GM21447 (cell line): Measurements from ENCODE around the gene SPSB2.
A peak's percentile ranks its signal among the peaks of the same experiment; 100 is the strongest.

Source experiments
- ATAC-seq: cut with Tn5 transposase; IDR thresholded peaks from one replicate; pipeline ENCODE4 v1.9.1; 2021; ENCODE audit not compliant: unreplicated experiment

Gene SPSB2

DNA sequence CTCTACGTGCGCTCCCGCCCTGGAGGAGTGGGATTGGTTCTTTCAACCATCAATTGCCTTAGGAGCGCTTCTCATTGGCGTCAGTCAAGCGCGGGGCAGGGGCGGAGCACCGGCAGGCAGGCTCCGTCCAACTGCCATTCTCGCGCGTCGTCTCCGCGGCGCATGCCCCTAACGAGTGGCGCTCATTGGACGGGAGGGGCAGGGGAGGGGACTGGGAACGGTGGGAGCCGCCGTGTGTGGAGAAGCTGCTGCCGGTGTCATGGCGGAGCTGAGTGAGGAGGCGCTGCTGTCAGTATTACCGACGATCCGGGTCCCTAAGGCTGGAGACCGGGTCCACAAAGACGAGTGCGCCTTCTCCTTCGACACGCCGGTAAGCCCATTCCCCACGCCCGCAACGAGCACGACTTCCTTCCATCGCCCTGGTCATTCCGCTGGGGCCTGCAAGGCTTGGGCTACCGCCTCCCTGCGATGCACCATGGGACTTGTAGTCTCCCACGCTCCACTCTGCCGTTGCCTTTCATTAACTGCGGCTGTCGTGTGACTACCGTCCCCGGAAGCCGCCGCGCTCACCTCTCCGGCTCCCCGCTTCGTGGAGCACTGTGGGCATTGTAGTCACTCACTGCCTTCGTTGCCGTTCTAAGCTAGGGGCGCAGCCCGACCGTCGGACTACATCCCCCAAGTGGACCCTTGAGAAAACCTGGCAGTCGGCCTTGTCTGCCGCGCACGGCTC lies 21.0 kb downstream of the SPSB2 start, which contains the start of gene USP5:
Gene USP5, plus strand, starts transcription at position 230 of the 730 bp plus-strand sequence. Its CDS starts 30 bp downstream, at position 260.
- ATAC-seq, result peak; percentile 71

DNA sequence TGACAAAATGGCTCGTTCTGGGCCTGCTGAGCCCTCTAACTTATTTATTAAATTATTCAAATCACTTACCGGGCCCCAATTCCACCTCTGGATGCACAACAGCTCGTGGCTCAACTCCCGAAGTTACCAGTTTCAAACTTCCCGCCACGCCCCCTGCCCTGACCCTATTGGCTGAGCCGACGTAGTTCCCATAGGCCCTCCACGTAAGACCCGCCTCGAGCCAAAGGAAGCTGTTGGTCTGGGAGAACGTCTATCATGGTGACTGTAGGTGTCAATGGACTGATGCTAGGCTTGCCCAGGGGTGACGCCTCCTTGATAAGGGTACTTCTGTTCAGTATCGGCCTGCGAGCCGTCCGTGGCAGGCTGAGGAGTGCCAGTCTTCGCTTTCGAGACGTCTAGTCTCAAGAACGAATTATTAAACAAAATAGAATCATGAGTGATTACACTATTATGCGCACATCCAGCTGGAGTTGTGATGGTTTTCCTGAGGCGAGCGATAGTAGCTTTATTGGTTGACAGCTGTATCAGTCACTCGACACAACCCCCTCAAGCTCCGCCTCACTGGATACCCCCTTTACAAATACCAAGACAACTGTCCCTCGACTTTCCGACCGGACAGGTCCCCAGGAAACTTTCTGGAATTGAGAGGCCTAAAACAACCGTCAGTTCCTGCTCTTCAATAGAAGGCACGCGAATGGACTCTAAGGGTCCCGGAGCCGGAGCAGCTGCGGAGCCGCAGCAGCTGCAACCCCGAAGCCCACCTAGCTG lies 21.8 kb downstream of the SPSB2 start, which contains the start of gene CDCA3:
Gene CDCA3, minus strand, starts transcription at position 134 of the 768 bp plus-strand sequence. CDS start 334 bp downstream, outside the sequence.
- ATAC-seq, result peak; percentile 55

DNA sequence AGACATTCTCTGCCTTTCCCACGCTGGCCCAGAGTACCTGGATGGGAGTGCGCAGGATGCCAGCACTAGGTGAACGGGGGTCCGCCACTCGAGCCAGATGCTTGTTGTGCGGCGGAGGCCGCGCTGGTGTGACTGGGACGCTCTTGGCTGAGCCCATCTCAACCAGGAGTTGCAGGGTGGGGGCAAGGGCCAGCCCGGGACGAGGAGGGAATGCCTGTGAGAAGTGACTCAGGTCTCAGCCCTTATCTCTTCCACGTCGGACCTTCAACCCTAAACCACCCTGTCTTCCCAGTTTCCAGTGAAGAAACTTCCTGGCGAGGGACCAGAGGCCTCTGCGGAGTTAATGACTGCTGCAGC lies 22.3 kb downstream of the SPSB2 start:
- ATAC-seq, result no peak

DNA sequence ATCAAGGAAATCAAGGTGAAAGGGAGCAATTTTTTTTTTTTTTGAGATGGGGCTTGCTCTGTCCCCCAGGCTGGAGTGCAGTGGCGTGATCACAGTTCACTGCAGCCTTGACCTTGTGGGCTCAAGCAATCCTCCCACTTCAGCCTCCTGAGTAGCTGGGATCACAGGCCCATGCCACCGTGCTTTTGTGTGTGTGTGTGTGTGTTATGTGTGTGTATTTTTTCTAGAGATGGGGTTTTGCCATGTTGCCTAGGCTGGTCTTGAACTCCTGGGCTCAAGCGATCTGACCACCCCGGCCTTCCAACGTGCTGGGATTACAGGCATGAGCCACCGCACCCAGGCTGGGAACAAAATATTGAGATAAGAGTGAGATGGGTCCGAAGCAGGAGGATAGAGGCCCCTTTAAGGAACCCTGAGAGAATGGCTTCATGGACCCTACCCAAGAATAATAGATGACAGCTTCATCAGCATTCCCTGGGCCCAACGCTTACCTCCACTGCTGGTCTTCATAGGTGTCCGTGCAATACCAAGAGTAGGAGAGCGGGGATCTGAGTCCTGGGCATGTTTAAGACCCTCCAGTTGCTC lies 23.0 kb downstream of the SPSB2 start:
- no peak for ATAC-seq

DNA sequence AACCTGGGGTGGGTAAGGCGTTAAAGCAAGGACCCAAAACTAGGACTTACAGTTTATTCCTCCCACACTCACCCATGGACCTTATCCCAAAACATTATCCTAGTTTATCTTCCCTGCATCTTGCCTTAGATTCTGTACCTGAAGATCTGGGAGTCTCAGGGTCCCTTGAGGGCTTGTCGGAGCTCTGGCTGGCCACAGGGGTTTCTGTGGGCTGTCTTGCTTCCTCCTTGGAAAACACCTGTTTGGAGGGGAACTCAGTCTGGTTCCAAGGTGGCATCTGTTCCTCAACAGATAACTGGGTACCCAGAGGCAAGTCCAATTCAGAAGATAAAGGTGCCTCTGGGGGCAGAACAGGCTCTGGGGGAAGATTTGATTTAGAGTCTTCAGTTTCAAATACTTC lies 23.7 kb downstream of the SPSB2 start:
- ATAC-seq, result no peak

DNA sequence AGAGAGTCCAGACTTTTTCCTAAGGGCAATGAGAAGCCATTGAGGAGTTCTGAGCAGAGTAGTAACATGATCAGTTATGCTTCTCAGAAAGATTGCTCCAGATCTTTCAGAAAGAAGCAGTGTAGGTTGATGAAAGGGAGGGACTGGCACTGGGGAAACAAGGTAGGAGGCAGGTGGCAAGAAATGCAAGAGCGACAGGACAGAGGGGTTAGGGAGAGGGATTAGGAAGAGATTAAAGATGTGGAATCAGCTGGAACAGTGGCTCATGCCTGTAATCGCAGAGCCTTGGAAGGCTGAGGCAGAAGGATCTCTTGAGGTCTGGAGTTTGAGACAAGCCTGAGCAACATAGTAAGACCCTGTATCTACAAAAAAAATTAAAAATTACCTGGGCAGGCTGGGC lies 25.4 kb downstream of the SPSB2 start:
- ATAC-seq, result no peak

DNA sequence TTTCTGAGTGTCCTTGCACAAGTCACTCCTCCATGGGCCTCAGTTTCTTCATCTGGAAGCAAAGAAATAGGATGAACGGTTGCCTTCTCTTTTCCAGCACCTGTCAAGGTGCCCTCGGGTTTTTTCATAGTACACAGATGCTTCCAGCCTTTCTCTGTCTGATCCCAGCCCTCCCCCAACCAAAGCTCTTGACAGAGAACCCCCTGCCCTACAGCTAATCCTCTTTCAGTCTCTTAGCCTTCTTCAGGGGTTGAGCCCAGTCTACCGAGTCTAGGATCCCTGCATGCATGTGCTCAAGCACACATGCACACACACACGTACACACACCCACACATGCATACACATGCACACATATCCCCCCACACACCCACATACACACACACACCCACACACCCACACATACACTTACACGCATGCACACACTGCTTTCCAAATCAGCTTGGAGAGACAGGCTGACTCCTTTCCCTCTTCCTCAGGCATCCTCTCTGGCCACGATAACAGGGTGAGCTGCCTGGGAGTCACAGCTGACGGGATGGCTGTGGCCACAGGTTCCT lies 26.7 kb downstream of the SPSB2 start:
- ATAC-seq, result no peak

DNA sequence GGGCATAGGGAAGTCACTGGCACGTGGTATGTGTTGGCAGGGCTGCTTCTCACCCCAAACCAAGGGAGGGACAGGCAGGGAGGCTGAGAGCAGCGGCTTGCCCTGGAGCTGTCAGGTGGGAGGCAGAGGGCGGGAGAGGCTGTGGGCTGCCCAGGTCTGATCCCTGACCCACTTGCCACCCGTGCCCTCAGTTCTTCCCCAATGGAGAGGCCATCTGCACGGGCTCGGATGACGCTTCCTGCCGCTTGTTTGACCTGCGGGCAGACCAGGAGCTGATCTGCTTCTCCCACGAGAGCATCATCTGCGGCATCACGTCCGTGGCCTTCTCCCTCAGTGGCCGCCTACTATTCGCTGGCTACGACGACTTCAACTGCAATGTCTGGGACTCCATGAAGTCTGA lies 27.7 kb downstream of the SPSB2 start:
- no peak for ATAC-seq

DNA sequence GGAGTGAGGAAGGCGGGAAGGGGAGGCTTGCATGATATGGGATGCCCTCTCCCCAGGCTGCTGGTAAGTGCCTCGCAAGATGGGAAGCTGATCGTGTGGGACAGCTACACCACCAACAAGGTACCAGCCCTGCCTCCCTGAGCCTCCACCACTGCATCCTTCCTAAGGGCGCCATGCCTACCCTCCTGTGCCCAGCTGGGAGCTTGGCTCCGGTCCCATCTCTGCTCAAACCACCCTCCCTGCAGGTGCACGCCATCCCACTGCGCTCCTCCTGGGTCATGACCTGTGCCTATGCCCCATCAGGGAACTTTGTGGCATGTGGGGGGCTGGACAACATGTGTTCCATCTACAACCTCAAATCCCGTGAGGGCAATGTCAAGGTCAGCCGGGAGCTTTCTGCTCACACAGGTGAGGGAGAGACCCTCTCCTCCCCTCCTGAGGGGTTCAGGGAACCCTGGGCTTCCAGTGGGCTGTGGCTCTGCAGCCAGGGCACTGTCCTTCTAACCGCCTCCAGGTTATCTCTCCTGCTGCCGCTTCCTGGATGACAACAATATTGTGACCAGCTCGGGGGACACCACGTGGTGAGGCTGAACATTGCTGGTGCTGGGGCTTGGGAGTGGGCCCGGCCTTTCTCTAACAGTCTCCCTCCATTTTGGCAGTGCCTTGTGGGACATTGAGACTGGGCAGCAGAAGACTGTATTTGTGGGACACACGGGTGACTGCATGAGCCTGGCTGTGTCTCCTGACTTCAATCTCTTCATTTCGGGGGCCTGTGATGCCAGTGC lies 29.8 kb downstream of the SPSB2 start:
- no peak for ATAC-seq

DNA sequence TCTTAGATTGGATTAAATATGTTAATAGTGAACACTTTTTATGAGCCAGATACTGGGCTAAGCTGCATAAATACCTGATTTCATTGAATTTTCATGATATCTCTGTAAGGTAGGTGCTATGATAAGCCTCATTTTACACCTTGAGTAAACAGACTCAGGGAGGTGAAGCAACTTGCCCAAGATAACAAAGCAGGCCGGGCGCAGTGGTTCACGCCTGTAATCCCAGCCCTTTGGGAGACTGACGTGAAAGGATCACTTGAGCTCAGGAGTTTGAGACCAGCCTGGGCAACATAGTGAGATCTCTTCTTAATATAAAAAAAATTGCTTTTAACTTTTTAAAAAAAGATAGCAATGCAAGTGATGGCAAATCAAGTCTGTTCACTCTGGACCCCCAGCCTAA lies 31.0 kb downstream of the SPSB2 start:
- ATAC-seq, result no peak

DNA sequence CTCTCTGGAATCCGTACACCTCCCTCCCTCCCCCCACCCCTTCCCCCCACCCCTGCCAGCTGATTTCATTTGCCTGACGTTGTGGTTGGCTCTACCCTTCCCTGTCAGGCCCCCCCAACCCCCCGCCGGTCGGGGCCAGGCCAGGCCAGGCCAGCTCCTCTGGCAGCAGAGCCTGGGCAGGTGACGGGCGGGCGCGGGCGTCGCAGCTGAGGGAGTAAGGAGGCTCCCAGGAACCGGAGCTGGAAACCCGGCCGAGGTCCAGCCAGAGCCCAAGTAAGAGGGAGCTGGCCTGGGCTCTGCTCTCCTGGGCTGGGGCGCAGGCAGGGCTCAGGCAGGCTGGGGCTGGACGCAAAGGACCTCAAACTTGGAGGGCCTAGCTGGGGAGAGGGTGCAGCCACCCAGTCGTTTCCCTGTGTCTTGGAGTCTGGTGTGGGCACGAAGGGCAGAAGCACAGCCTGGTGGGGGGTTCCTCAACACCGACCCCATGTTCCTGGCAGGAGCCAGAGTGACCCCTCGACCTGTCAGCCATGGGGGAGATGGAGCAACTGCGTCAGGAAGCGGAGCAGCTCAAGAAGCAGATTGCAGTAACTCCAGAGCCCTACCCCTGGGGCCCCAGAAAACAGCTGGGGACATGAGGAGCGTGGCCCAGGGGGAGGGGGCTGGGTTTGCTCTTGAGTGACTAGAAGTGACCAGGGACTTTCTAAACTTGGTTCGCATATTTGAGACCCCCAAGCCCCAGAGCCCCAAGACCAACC lies 32.2 kb downstream of the SPSB2 start, which contains the start of gene GNB3:
Gene GNB3, plus strand, starts transcription at position 165 of the 755 bp plus-strand sequence. Its CDS starts 363 bp downstream, at position 528.
- no peak for ATAC-seq

DNA sequence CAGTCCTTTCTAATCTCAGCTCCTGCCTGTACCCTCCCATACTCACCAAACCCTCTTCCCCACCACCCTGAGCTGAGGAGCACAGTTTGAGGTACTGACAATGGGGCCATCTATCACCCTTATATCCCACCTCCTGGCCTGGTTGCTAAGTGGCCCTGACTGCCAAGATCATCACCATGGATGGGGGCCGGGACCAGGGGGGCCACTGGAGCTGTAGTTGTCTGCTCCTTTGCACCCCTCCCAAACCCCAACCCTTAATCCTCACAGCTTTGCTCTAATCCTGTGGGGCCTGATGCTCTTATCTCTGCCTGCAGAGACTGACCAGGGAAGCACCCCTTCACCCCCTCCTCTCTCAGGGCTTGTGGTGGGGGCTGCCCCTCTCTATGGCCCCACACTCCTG lies 32.8 kb downstream of the SPSB2 start:
- ATAC-seq, result no peak

DNA sequence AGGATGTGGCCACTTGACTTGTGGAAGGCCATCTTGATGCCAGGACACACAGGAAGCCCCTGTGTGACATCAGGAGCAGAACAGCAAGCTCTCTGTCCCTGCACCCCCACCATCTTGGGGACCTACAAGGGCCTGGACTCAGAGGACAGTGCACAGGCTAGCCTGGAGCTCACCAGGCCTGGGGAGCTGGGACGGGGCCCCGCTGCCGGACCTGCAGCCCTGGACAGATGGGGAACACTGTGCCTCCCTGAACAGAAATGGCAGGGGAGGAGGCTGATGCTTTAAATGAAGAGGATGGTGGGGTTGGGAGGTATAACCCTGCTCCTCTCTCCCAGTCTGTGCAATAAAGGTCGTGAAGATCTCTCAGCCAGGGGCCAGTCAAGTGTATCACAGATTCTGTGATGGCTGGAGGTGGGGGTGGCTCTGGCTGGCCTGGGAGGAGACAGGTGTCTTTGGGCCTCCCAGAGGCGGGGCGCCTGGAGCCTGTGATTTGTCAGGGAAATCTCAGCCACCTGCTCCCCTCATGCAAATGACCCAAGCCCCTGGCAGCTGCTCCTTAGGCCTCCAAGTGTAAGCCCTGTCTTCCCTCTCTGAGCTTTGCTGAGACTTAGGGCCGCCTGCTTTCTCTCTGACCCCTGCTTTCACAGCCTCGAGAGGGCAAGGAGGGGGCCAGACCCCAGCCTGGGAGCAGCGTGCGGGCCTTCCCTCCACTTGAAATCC lies 33.5 kb downstream of the SPSB2 start:
- ATAC-seq, result peak; percentile 90

DNA sequence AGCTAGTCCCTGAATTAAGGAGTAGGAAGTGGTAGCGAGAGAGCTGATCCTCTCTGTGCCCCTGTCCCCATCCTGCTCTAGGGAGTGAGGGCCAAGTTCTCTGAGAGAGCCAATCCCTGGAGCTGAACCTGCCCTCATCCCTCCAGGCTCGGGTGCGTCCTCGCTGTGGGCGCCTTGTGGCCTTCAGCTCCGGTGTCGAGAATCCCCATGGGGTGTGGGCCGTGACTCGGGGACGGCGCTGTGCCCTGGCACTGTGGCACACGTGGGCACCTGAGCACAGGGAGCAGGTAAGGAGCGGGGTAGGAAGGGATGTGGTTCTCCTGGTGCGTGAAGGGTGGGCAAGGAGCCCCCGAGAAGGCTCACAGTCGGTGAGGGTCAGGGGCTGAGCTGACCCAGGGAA lies 34.2 kb downstream of the SPSB2 start:
- no peak for ATAC-seq

DNA sequence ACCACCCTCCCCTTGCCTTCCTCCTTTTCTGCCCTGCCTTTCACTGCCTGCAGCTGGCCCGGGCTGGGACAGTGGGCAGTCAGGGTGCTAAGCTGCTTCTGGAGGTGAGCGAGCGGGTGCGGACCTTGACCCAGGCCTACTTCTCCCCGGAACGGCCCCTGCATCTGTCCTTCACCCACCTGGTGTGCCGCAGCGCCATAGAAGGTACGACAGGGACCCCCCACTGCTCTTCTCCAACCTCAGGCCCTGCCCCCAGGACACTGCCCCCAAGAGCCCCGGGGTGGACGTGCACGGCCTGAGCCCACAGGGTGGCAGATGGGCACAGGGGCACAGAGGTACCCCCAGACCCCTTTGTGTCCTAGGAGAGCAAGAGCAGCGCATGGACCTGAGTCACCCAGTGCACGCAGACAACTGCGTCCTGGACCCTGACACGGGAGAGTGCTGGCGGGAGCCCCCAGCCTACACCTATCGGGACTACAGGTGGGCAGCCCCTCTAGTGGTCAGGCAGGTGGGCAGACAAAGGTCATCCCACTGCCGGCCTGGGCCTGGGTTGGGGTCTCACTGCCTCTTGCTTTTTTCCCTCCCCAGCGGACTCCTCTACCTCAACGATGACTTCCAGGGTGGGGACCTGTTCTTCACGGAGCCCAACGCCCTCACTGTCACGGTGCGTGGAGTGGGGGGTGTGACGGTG lies 35.6 kb downstream of the SPSB2 start:
- no peak for ATAC-seq

DNA sequence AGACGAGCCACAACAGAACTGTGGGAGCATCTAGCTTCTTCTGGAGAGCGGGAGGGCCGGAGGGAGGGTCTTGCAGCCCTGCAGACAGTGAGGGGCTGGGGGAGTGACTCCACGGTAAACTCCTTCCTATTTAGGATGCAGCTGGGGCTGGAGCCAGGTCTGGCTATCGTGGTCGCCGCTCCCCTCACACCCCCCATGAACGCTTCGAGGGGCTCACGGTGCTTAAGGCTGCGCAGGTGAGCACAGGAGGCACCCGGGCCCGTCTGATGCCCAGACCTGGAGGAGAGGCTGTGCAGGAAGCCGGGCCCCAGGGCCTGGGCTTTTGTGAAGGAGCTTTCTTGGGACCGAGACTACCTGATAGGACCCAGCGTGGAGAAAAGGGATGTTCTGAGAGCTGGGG lies 36.3 kb downstream of the SPSB2 start:
- no peak for ATAC-seq

DNA sequence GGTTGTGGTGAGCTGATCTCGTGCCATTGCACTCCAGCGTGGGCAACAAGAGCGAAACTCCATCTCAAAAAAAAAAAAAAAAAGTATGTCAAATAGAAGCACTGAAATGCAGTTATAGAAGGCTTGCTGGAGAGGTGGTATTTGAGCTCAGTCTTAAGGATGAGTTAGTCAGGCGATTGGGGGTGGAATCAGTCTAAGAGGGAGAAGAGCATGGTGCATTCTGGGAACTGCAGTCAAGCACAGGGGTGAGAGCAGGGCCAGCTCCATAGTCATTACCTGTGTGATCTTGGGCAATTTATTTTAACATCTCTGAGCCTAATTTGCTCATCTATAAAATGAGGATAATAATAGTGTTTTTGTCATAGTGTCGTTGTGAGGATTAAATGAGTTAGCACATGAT lies 38.2 kb downstream of the SPSB2 start:
- no peak for ATAC-seq

DNA sequence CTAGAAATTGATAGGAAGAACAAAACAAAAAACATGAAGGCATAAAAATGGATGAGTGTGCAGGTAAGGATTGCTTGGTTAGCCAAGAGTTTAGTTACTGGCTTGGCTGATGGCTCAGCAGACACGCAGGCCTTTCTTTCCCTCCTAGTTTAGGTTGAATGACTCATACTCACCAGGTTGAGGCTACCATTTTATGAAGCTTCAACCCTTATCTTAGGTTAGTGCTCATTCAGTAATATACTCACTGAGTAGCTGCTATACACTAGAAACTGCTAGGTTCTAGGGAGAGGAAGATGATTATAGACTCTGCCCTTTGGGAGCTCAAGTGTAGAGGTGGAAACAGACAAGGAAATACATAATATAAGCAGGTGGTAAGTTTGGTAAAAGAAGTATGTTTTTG lies 38.8 kb downstream of the SPSB2 start:
- no peak for ATAC-seq
